ENCODE data around the gene STEAP4.

DNA sequence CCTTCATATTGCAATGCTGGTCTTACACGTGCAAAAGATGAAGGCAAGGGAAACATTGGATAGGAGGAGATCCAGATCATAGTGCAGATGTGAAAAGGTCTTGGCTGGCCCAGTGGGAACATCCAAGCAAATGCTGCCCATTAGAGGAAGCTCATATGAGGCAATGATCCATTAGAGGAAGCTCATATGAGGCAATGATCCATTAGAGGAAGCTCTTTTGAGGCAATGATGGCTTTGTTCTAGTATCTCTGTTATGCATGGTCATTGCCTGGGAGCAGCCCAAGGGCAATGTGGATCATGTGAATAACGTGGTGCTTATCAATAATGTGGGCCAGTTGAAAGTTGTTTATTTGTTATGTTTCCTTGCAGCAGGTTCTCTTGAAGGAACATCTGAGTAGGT lies 37.8 kb downstream of the STEAP4 start:
- TF ChIP-seq, protein P1, sequence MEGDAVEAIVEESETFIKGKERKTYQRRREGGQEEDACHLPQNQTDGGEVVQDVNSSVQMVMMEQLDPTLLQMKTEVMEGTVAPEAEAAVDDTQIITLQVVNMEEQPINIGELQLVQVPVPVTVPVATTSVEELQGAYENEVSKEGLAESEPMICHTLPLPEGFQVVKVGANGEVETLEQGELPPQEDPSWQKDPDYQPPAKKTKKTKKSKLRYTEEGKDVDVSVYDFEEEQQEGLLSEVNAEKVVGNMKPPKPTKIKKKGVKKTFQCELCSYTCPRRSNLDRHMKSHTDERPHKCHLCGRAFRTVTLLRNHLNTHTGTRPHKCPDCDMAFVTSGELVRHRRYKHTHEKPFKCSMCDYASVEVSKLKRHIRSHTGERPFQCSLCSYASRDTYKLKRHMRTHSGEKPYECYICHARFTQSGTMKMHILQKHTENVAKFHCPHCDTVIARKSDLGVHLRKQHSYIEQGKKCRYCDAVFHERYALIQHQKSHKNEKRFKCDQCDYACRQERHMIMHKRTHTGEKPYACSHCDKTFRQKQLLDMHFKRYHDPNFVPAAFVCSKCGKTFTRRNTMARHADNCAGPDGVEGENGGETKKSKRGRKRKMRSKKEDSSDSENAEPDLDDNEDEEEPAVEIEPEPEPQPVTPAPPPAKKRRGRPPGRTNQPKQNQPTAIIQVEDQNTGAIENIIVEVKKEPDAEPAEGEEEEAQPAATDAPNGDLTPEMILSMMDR (conservative IDR thresholded peaks at IDR 0.05 in 1 of 2, IDR thresholded peaks at IDR 0.05 in 1 of 2; ENCODE audit: extremely low read depth in 1 of 2, insufficient read depth in 1 of 2, low read depth in 1 of 2, low read length in 2 of 2), result no peak
- no peak for TF ChIP-seq EZH2 (IDR thresholded peaks at IDR 0.05; ENCODE audit: borderline replicate concordance, low read length)

Measured in mammary epithelial cell (primary cell).